ENCODE data around the gene TOLLIP.
A peak's percentile ranks its signal among the peaks of the same experiment; 100 is the strongest.
"Not testable (repeated sequence)": the region's sequence is repeated elsewhere in the genome, so short reads cannot be mapped to it uniquely, and the experiment has no call there.

TOLLIP gene

DNA sequence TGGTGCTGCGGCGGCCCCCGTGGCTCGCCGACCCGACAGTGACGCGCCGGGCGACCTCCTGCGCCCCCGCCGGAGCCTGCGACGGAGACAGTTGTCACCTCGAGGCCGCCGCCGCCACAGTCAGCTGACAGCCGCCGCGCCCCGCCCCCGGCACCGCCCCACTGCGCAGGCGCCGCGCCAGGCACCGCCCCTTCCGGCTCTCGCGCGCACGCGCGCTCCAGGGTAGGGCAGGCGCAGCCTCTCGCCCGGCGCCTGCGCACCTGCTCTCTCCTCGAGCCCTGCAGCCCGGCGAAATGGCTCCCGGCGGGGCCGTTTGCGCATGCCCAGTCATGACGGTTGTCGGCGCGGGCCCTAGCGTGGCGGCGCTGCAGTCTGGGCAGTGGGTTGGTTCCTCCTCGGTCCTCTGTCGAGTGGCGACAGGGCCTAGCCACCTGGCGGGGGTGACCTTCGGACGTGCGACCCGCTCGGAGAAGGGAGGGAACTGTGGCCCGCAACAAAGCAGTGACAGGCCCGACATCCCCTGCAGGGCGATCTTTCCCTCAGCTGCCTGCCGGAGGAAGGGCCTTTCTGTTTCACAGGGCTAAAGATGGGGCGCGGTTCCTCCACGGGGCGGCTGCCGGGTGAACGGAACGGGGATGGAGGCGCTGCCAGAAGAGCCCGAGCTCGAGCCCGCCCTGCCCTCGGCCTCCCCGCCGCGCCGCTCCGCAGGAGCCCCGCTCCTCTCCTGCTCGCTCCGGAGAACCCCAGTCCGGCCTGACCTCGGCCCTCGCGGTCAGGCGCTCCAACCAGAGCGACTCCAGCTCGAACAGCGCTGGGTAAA lies at the start of gene TOLLIP:
TSS of gene TOLLIP (minus strand) at position 135 of the 820 bp plus-strand sequence. CDS start at position 1, 134 bp downstream.
- peak; percentile 93 for DNase-seq (ENCODE audit: low spot score)

DNA sequence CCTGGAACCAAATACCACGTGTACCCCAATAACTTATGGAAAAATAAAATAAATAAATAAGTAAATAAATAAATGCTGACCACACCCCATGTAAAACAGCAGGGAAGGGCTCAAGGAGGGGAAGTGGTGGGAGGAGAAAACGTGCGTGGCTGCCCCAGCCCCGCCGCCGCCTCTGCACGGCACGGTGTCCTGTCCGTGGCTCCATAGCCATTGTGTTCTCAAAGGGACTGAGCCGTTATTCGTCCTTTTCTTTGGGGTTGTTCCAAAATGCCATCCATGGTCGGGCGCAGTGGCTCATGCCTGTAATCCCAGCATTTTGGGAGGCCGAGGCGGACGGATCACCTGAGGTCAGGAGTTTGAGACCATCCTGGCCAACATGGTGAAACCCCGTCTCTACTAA lies 49.5 kb upstream of the TOLLIP start:
- not testable (repeated sequence) for DNase-seq (ENCODE audit: low spot score)

DNA sequence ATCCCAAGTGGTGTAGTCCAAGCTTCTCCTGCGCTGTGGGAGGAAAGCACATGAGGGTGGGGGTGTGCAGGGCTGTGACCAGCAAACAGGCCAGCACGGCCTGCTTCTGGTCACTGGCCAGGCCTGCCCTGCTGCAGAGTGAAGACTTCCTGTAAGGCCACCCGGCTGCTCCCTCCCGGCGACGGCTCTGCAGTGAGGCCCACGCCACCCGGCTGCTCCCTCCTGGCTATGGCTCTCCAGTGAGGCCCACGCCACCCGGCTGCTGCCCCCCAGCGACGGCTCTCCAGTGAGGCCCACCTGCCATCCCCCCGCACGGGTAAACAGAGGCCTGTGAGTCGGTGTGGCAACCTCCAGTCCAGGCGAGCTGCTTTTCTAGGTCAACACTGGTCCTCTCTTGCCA lies 48.9 kb upstream of the TOLLIP start:
- no peak for DNase-seq (ENCODE audit: low spot score)

DNA sequence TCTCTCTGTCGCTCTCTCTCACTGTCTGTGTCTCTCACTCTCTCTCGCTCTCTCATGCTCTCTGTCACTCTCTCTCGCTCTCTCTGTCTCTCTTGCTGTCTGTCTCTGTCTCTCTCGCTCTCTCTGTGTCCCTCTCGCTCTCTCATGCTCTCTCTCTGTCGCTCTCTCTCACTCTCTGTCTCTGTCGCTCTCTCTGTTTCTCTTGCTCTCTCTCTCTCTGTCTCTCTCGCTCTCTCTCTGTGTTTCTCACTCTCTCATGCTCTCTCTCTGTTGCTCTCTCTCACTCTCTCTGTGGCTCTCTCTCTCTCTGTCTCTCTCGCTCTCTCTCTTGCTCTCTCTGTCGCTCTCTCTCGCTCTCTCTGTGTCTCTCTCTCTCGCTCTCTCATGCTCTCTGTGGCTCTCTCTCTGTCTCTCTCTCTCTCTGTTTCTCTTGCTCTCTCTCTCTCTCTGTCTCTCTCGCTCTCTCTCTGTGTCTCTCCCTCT lies 47.1 kb upstream of the TOLLIP start:
- no peak for DNase-seq (ENCODE audit: low spot score)

DNA sequence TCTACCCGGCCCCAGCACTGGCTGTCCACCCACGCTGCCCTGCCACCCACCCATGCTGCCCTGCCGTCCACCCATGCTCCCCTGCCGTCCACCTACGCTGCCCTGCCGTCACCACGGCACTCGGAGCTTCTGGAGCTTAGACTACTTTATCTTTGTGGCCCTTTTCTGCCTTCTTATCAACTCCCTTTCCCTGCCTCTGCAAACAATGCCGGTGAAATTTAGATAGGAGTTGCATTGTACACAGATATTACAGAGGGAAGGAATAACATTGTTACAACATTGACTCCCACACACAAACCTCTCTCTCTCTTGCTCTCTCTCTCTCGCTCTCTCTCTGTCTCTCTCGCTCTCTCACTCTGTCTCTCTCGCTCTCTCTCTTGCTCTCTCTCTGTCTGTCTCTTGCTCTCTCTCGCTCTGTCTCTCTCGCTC lies 46.6 kb upstream of the TOLLIP start:
- no peak for DNase-seq (ENCODE audit: low spot score)

DNA sequence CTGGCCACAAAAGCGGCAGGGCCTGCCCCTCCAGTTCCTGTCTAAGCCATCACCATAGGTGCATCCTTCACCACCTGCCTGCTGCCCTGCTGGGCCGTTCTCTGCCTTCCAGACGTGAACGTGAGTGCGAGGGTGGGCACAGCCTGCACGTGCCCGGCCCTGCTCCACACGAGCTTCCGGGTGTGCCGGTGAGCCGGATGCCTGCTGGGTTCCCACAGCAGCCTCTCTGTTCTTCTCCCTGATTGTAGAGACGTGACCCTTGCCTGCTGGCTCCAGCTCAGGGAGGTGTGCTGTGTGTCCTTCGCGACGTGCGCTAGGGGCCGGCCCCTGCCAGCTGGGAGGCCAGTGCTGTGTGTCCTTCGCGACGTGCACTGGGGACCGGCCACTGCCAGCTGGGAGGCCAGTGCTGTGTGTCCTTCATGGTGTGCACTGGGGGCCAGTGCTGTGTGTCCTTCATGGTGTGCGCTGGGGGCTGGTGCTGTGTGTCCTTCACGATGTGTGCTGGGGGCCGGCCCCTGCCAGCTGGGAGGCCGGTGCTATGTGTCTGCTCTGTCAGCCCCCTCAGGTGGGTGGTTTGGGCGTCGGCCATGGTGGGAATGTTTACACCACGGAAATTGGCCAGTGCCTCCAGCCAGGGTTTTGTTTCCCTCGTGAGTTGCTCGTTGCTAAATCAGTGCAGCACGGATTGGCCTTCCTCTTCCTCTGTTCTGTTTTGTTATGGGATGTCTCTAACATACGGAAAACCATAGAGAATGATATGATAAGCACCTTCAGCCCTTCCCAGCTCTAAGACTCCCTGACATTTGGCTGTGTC lies 44.9 kb upstream of the TOLLIP start:
- DNase-seq (ENCODE audit: low spot score): no peak

DNA sequence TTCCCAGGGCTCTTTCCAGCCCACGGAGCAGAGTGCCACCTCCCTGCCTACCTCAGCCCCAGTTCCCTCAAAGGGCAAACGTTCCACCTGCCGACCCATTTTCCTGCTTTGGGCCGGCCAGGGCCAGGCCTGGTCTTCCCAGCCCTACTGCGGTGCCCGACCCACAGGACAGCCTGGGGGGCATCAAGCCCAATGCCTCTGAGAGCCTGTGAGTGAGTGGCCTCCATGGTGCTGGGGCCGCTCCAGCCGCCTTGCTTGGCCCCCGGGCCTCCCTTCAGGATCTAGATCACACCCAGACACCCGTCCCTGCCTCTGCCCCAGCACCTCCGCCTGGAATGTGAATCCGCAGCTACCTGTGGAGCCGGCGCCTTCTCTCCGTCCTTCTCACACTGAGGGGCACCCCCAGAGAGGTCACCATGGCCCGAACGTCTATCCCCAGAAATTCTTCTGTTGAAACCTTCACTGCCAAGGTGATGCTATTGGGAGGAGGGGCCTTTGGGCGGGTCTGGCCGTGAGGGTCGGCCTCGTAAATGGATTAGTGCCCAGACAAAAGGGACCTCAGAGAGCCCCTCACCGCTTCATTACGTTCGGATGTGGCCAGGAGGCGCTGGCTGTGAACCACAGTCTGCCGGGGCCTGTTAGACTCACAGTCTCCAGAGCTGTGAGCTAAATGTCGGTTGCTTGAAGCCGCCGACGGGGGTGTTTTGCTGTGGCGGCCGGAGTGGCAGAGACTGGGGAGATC lies 44.1 kb upstream of the TOLLIP start:
- no peak for DNase-seq (ENCODE audit: low spot score)

DNA sequence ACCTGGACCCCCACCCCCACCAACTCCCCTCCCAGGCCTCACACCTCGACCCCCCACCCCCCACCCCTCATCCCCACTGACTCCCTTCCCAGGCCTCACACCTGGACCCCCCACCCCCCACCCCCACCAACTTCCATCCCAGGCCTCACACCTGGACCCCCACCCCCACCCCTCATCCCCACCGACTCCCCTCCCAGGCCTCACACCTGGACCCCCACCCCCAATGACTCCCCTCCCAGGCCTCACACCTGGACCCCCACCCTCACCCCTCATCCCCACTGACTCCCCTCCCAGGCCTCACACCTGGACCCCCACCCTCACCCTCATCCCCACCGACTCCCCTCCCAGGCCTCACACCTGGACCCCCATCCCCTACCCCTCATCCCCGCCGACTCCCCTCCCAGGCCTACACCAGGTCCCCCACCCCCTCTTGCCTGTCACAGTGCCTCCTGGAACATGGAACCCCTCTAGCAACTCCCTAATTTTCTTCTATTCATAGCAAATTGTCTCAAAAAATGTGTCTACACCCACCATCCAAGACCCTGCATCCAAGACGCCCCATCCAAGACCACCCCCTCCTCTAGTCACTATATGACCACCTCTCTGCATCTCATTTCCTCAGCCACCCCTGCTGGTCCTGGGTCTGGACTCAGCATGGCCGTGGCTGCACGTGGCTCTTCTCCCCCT lies 43.4 kb upstream of the TOLLIP start:
- DNase-seq (ENCODE audit: low spot score): no peak

DNA sequence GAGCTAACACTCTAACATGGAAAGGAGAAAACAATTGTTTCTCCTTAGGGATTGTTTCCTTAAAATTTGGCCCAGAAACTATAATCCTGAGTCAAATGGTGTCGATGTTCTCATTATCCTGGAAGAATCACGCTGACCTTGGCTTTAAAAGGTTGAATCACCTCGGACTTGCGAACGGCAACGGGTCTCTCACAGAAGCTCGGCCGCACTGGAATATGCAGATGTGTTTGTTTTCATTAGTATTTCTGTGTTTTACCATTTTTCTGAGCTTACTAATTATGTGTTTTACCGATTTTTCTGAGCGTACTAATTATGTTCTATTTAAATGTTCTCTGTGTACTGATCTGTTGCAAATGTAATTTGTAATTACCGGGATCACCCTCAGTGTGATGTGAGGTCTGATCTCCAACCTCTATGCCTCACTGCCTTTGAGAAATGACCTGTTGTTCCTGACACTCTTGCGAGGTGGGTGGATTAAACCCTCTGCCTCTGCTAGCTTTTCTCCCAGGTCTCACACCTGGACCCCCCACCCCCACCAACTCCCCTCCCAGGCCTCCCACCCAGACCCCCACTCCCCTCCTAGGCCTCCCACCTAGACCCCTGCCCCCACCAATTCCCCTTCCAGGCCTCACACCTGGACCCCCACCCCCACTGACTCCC lies 42.0 kb upstream of the TOLLIP start:
- DNase-seq (ENCODE audit: low spot score): no peak

DNA sequence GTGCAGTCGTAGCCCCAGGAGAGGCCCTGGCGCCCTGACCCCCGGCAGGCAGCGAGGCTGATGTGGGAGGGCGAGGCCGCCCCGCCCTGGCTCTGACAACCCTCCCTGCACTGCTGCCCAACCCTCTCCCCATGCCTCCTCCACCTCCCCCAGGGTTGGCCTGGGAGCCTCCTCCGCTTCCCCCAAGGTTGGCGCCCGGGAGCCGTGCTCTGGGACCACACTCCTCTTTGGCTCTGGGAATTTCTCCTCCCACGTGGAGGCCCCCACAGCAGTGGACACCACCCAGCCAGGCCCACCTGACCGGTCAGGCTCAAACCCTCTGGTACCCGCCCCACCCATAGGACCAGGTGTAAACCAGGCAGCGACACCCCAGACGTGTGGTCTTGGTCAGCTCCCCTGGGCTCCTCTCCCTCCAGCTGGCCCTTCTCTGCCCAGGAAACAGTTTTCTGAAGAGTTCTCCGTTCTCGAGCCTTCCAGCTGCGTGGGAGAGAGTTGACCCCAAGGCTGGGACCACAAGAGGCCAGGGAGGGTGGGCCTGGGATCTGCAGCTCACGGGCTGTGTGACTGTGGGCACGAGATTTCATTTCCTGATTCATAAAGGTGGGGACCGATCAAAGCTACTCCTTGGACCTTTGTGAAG lies 40.8 kb upstream of the TOLLIP start:
- DNase-seq (ENCODE audit: low spot score): no peak

DNA sequence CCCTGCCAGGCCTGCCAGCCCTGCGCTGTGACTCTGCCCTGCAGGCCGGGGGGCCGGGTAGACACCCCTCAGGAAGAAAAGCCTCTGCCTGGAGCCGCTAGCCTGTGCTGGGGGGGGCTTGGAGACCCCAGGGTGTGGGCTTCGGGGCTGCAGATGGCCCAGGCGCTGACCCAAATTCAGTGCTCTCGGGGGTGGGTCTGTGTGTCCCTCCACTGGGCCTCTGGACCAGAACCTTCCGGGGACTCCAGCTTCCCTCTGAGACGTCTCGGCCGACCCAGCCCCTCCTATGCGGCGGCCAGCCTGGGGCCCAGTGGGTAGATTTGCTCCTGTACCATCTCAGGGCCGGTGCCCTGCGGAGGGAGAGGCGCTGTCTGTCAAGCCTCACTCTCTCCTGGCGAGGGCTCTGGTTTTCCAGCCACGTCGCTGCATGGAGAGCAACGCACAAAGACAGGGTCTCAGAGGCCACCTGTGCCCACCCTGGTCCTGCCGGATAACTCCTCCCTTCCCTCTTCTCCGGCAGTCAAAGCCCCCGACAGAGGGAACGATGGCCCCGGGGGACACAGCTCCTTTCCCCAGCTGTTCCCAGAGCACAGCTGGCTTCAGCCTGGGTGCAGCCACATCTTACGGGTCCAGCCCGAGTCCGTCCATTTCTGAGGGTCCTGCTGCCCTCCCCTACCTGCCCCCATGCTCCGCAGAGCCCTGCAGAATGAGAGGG lies 40.1 kb upstream of the TOLLIP start:
- no peak for DNase-seq (ENCODE audit: low spot score)

DNA sequence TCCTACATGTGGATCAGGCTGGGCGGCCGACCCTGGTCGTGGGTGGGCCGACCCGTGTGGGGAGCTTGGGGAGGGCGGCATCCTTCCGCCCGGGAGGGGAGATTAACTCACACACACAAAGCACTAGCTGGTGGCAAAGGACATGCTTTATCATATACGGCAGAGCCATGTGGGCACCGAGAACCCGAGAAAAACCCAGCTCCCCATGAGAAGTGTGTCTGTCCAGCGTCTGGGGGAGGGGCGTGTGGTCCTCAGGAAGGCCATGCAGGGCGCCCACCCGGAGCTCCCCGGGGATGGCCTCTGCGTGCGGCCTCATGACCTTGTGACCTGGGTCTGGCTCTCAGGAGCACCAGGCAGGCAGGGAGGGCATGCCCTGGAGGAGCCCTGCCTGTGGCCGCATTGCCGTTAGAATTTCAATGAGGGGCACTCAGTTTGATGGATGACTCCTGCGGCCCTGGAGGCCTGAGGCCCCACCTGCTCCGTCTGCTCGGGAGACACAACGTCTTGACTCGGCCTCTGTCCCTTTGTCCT lies 39.4 kb upstream of the TOLLIP start:
- DNase-seq (ENCODE audit: low spot score): no peak

DNA sequence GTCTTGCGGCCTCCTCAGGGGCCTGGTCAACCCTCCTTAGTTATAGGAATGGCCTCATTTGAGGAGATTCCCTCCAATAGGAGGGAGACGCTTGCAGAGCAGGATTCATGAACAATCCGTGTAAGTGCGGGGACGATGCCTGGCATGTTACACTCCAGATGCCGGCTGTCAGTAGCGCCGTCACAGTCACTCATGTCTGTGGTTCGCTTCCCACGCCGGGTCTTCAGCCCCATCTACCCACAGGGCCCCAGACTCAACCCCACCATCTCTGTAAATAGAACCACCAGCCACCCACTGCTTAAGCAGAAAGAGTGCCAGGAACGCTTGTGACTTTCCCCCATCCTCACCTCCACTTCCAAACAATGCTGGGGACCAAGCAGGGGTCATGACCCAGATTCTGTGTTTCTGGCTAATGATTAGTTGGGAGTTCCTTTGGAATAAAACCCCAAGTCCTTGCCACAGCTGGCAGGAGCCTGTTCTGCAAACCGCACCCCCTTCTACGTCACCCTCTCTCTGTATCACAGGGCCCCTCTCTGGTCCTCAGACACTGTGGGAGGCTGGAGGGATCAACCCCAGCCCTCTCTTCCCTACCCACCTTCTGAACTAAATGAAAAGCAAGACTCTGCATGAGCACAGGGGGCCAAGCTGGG lies 38.8 kb upstream of the TOLLIP start:
- no peak for DNase-seq (ENCODE audit: low spot score)

DNA sequence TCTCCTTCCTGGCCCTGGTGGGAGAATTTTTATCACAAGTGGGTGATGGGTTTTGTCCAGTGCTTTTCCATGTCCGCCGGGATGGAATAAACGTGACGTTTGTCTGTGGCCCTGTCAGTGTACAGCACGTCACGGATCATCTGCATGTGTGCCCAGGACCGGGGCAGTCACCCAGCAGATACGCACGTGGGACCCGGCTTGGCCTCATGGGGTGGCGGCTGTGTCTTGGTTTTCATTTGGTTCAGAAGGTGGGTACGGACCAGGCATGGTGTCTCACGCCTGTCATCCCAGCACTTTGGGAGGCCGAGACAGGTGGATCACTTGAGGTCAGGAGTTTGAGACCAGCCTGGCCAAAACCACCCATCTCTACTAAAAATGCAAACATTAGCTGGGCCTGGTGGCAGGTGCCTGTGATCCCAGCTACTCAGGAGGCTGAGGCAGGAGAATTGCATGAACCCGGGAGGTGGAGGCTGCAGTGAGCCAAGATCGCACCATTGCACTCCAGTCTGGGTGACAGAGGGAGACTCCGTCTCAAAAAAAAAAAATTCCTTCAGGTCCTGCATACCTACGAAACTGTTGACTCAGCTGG lies 38.1 kb upstream of the TOLLIP start:
- not testable (repeated sequence) for DNase-seq (ENCODE audit: low spot score)

DNA sequence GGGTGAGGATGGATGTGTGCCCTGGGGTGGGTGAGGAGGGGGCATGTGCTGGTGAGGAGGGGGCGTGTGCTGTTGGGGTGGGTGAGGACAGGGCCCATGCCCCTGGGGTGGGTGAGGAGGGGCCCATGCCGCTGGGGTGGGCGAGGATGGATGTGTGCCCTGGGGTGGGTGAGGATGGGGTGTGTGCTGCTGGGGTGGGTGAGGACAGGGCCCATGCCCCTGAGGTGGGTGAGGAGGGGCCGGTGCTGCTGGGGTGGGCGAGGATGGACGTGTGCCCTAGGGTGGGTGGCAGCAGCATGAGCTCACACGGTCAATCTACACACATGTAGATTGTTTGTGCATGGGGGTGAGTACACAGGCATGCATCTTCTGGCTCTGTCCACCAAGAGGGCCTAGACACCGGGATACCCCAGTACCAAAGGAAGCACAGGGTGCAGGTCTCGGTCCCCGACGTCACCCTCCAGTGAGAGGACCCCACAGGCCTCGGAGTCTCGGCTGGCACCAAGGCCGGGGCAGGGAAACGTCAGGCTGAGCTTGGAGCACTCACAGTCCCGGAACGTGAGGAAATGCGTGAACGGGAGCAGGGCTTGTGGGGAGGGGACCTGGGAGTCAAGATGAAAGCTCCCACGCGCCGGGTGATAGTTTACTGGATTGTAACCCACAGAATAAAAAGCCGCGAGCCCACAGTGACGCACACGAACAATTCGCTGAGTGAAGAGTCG lies 37.4 kb upstream of the TOLLIP start:
- no peak for DNase-seq (ENCODE audit: low spot score)

DNA sequence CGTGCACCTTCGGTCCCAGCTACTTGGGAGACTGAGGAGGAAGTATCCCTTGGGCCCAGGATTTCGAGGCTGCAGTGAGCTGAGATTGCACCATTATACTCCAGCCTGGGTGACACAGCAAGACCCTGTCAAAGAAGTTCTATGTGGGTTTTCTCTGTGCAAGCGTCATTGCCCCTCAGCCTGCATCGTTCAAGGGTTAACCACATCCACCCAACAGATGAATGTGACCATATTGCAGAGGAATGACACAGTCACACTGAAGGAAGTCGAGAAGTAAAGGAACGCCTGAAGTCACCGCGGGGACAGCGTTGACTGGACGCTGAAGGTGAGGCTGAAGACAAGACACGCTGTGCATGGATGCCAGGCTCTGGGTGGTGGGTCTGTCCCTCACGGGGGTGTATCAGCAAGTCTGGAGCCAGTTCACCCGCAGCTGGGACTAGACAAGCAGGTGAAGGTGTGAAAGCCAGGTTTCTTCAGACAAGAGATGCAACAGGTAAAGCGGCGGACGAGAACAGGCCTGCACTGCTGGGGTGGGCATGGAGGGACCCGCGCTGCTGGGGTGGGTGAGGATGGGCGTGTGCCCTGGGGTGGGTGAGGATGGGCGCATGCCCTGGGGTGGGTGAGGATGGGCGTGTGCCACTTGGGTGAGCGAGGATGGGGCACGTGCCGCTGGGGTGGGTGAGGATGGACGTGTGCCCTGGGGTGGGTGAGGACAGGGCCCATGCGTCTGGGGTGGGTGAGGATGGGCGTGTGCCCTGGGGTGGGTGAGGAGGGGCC lies 36.5 kb upstream of the TOLLIP start:
- no peak for DNase-seq (ENCODE audit: low spot score)

DNA sequence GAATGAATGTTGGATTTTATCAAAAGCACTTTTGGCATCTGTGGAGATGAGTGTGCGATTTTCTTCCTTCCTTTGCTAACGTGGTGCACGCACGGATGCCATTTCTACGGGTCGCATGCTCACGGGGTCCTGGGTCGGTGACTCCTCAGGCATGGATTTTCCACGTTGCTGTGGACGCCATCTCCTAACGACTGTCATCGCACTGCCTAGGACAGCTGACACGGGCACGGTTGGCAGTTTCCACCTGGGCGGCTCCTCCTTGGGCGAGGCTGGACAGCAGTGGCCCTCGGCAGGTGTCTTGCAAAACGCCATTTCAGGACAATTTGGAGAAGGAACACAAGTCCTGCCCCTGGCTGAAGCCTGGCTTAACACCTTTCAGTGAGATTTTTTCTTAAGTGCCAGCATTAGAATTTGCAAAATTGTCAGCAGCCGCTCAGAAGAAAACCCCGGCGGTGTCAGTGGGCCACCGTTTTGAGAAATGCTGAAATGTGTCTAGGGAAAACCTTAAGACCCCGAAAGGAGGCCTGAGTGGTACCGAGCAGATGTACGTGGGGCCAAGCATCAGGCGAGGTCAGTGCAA lies 34.7 kb upstream of the TOLLIP start:
- DNase-seq (ENCODE audit: low spot score): no peak

Measured in Ammon's horn (tissue), 1 donor.